ENCODE measurements around the gene TOMM70. TPM values are rescaled to one million over a fixed set of nuclear protein-coding genes. Genes with fewer than 3 reads are reported as not detected.
"Not testable (repeated sequence)": the region's sequence is repeated elsewhere in the genome, so short reads cannot be mapped to it uniquely, and the experiment has no call there.

TOMM70 gene
- total RNA-seq, 1 experiment from 2014 or later: 45.1 TPM

DNA sequence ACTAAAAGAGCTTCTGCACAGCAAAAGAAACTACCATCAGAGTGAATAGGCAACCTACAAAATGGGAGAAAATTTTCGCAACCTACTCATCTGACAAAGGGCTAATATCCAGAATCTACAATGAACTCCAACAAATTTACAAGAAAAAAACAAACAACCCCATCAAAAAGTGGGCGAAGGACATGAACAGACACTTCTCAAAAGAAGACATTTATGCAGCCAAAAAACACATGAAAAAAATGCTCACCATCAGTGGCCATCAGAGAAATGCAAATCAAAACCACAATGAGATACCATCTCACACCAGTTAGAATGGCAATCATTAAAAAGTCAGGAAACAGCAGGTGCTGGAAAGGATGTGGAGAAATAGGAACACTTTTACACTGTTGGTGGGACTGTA, 49.1 kb downstream of the TOMM70 start:
- H3K27me3 ChIP-seq (ENCODE audit: low read length); H3K9me3 ChIP-seq (ENCODE audit: low read length); H3K9me2 ChIP-seq (replicated peaks; ENCODE audit: insufficient read depth, low read length); H3K27ac ChIP-seq (ENCODE audit: low read length); H3K9ac ChIP-seq (ENCODE audit: low read length); H3K79me2 ChIP-seq (ENCODE audit: low read length); H3K4me1 ChIP-seq (ENCODE audit: low read length); DNase-seq; H3K4me2 ChIP-seq (ENCODE audit: low read depth, low read length, poor library complexity, severe bottlenecking); H3K4me3 ChIP-seq (ENCODE audit: low read length); H4K20me1 ChIP-seq (ENCODE audit: insufficient read depth, low read depth, low read length); H2AFZ ChIP-seq (ENCODE audit: low read length): not testable (repeated sequence)
- H3K36me3 ChIP-seq (ENCODE audit: insufficient read depth, low read length): peaks cover 55% of the 10 kb centered on the region

DNA sequence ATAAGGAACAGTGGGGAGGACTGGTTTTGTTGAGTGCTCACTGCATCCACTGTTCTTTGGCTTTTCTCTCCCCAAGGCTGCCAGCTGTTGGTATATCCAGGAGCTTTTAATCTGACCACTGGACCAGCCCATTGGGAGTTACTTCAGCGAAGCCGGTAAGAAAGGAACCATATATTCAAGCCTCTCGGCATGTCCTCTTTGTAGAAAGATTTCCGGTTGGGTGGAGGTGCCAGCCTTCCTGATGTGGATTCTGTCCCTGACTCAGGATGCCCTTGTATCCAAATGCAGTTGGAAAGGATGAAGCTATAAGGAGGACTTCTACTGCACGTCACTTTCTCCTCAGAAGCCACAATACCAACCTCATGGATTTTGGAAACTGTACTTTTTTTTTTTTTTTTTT, 52.2 kb downstream of the TOMM70 start:
- Histone ChIP-seq H3K27me3 (ENCODE audit: low read length) (no peaks in the 10 kb centered on the region), H4K20me1 (ENCODE audit: insufficient read depth, low read depth, low read length) (no peaks in the 10 kb centered on the region), H3K4me1 (ENCODE audit: low read length) (no peaks in the 10 kb centered on the region), H3K27ac (ENCODE audit: low read length) (no peak overlapping the region), H3K9ac (ENCODE audit: low read length) (no peak overlapping the region), H3K36me3 (ENCODE audit: insufficient read depth, low read length) (peaks cover 70% of the 10 kb centered on the region), H3K9me3 (ENCODE audit: low read length) (no peaks in the 10 kb centered on the region), H3K4me2 (ENCODE audit: low read depth, low read length, poor library complexity, severe bottlenecking) (no peak overlapping the region), H3K9me2 (replicated peaks; ENCODE audit: insufficient read depth, low read length) (no peaks in the 10 kb centered on the region), H3K4me3 (ENCODE audit: low read length) (no peak overlapping the region), H3K79me2 (ENCODE audit: low read length) (peaks cover 12% of the 10 kb centered on the region), H2AFZ (ENCODE audit: low read length) (no peak overlapping the region)
- DNase-seq: no peak

DNA sequence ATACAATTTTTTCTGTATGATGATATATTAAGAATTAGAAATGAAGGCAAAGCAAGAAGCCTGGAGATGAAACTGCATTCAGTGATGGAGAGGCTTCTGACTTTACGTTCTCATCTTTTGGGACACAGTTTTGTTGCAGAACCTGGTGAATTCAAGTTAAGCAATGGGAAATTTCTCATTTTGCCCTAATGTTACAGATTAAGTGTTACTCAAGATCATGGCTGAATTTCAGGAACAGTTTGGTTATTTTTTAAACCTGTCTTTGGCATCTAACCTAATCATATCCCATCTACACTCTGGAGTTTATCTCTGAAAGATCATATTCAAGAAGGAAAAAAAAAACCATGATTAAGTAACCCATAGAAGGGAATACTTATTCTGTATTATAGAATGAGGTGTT, 60.4 kb downstream of the TOMM70 start:
- Histone ChIP-seq H3K4me3 (ENCODE audit: low read length) (no peak overlapping the region), H2AFZ (ENCODE audit: low read length) (no peak overlapping the region), H3K27ac (ENCODE audit: low read length) (no peak overlapping the region), H3K9me2 (replicated peaks; ENCODE audit: insufficient read depth, low read length) (no peaks in the 10 kb centered on the region), H3K36me3 (ENCODE audit: insufficient read depth, low read length) (peaks cover 63% of the 10 kb centered on the region), H3K4me2 (ENCODE audit: low read depth, low read length, poor library complexity, severe bottlenecking) (no peak overlapping the region), H3K9ac (ENCODE audit: low read length) (no peak overlapping the region), H3K27me3 (ENCODE audit: low read length) (no peaks in the 10 kb centered on the region), H3K9me3 (ENCODE audit: low read length) (no peaks in the 10 kb centered on the region), H4K20me1 (ENCODE audit: insufficient read depth, low read depth, low read length) (no peaks in the 10 kb centered on the region), H3K4me1 (ENCODE audit: low read length) (peaks cover 7% of the 10 kb centered on the region), H3K79me2 (ENCODE audit: low read length) (peaks cover 52% of the 10 kb centered on the region)
- no peak for DNase-seq

DNA sequence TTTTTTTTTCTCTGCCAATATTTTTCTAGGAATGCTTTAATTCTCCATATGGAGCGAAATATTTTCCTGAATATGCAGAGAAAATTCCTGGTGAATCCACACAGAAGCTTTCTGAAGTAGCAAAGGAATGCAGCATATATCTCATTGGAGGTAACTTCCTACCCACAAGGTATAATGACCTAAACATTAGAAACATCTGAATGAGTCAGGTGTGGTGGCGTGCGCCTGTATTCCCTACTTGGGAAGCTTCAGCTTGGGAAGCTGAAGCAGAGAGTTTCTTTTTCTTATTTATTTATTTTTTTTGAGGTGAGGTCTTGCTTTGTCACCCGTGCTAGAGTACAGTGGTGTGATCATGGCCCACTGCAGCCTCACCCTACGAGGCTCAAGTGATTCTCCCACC, 61.1 kb downstream of the TOMM70 start:
- Histone ChIP-seq H3K9me3 (ENCODE audit: low read length) (no peaks in the 10 kb centered on the region), H3K9me2 (replicated peaks; ENCODE audit: insufficient read depth, low read length) (no peaks in the 10 kb centered on the region), H3K4me3 (ENCODE audit: low read length) (no peak overlapping the region), H3K4me1 (ENCODE audit: low read length) (peaks cover 11% of the 10 kb centered on the region), H3K9ac (ENCODE audit: low read length) (no peak overlapping the region), H4K20me1 (ENCODE audit: insufficient read depth, low read depth, low read length) (no peaks in the 10 kb centered on the region), H2AFZ (ENCODE audit: low read length) (no peak overlapping the region), H3K79me2 (ENCODE audit: low read length) (peaks cover 58% of the 10 kb centered on the region), H3K4me2 (ENCODE audit: low read depth, low read length, poor library complexity, severe bottlenecking) (no peak overlapping the region), H3K27me3 (ENCODE audit: low read length) (no peaks in the 10 kb centered on the region), H3K36me3 (ENCODE audit: insufficient read depth, low read length) (peaks cover 57% of the 10 kb centered on the region), H3K27ac (ENCODE audit: low read length) (no peak overlapping the region)
- DNase-seq: no peak

DNA sequence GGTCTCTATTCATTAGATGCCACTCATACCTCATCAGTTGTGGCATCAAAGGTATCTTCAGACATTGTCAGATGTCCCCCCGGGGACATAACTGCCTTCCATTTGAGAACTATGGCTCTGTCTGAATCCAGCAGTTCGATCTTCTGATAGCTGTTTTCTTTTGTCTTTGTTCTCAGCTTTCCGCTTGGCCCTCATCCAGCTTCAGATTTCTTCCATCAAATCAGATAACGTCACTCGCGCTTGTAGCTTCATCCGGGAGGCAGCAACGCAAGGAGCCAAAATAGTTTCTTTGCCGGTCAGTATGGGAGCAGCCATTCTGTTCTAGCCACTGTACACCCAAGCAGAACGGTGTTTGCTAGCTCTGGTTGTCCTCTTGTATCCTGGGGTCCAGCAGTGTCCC, 62.0 kb downstream of the TOMM70 start:
- Histone ChIP-seq H3K4me3 (ENCODE audit: low read length) (no peak overlapping the region), H3K79me2 (ENCODE audit: low read length) (peaks cover 58% of the 10 kb centered on the region), H3K27ac (ENCODE audit: low read length) (no peak overlapping the region), H3K36me3 (ENCODE audit: insufficient read depth, low read length) (peaks cover 50% of the 10 kb centered on the region), H3K4me2 (ENCODE audit: low read depth, low read length, poor library complexity, severe bottlenecking) (no peak overlapping the region), H3K9me2 (replicated peaks; ENCODE audit: insufficient read depth, low read length) (no peaks in the 10 kb centered on the region), H2AFZ (ENCODE audit: low read length) (no peak overlapping the region), H3K9ac (ENCODE audit: low read length) (no peak overlapping the region), H3K27me3 (ENCODE audit: low read length) (no peaks in the 10 kb centered on the region), H3K4me1 (ENCODE audit: low read length) (peaks cover 15% of the 10 kb centered on the region), H4K20me1 (ENCODE audit: insufficient read depth, low read depth, low read length) (no peaks in the 10 kb centered on the region), H3K9me3 (ENCODE audit: low read length) (no peaks in the 10 kb centered on the region)
- no peak for DNase-seq

DNA sequence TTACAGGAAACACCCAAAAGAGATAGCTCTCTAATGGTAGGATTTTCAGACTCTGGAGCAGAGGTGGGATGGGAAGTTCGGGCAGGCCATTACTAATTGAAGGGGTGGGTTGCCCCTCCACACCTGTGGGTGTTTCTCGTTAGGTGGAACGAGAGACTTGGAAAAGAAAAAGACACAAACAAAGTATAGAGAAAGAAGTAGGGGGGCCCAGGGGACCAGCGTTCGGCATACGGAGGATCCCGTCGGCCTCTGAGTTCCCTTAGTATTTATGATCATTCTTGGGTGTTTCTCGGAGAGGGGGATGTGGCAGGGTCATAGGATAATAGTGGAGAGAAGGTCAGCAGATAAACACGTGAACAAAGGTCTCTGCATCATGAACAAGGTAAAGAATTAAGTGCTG, 64.7 kb downstream of the TOMM70 start:
- not testable (repeated sequence) for H3K9me2 ChIP-seq (replicated peaks; ENCODE audit: insufficient read depth, low read length); H2AFZ ChIP-seq (ENCODE audit: low read length); H4K20me1 ChIP-seq (ENCODE audit: insufficient read depth, low read depth, low read length); H3K27me3 ChIP-seq (ENCODE audit: low read length); H3K27ac ChIP-seq (ENCODE audit: low read length); H3K9me3 ChIP-seq (ENCODE audit: low read length); DNase-seq
- peak overlapping the region; percentile 89 for H3K9ac ChIP-seq (ENCODE audit: low read length)
- H3K4me3 ChIP-seq (ENCODE audit: low read length): peak overlapping the region; percentile 85
- peak overlapping the region; percentile 97 for H3K4me2 ChIP-seq (ENCODE audit: low read depth, low read length, poor library complexity, severe bottlenecking)
- H3K79me2 ChIP-seq (ENCODE audit: low read length): peaks cover 43% of the 10 kb centered on the region
- H3K36me3 ChIP-seq (ENCODE audit: insufficient read depth, low read length): peaks cover 26% of the 10 kb centered on the region
- peaks cover 29% of the 10 kb centered on the region for H3K4me1 ChIP-seq (ENCODE audit: low read length)

DNA sequence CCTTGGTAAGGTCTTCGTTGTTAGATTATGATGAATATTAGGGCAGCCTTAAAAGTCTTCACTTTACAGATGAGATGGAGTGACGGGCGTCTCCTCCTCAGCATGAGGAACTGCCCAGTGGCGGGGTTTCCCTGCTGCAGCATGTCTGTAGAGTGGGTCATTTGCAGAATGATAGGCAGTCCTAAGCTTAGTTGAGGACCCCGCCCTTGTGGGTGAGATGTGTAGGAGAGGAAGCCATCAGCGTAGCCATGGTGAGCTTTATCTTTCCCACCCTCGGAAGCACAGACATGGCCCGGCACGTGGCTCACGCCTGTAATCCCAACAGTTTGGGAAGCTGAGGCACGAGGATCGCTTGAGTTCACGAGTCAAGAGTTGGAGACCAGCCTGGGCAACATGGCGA, 65.5 kb downstream of the TOMM70 start:
- peaks cover 29% of the 10 kb centered on the region for H3K4me1 ChIP-seq (ENCODE audit: low read length)
- DNase-seq: peak; percentile 79
- peak overlapping the region; percentile 97 for H3K4me2 ChIP-seq (ENCODE audit: low read depth, low read length, poor library complexity, severe bottlenecking)
- no peak overlapping the region for H2AFZ ChIP-seq (ENCODE audit: low read length)
- H3K9me2 ChIP-seq (replicated peaks; ENCODE audit: insufficient read depth, low read length): no peaks in the 10 kb centered on the region
- peaks cover 18% of the 10 kb centered on the region for H3K36me3 ChIP-seq (ENCODE audit: insufficient read depth, low read length)
- H3K27me3 ChIP-seq (ENCODE audit: low read length): no peaks in the 10 kb centered on the region
- no peaks in the 10 kb centered on the region for H4K20me1 ChIP-seq (ENCODE audit: insufficient read depth, low read depth, low read length)
- peak overlapping the region; percentile 89 for H3K9ac ChIP-seq (ENCODE audit: low read length)
- H3K27ac ChIP-seq (ENCODE audit: low read length): peak overlapping the region; percentile 59
- H3K9me3 ChIP-seq (ENCODE audit: low read length): no peaks in the 10 kb centered on the region
- H3K4me3 ChIP-seq (ENCODE audit: low read length): peak overlapping the region; percentile 85
- H3K79me2 ChIP-seq (ENCODE audit: low read length): peaks cover 40% of the 10 kb centered on the region

DNA sequence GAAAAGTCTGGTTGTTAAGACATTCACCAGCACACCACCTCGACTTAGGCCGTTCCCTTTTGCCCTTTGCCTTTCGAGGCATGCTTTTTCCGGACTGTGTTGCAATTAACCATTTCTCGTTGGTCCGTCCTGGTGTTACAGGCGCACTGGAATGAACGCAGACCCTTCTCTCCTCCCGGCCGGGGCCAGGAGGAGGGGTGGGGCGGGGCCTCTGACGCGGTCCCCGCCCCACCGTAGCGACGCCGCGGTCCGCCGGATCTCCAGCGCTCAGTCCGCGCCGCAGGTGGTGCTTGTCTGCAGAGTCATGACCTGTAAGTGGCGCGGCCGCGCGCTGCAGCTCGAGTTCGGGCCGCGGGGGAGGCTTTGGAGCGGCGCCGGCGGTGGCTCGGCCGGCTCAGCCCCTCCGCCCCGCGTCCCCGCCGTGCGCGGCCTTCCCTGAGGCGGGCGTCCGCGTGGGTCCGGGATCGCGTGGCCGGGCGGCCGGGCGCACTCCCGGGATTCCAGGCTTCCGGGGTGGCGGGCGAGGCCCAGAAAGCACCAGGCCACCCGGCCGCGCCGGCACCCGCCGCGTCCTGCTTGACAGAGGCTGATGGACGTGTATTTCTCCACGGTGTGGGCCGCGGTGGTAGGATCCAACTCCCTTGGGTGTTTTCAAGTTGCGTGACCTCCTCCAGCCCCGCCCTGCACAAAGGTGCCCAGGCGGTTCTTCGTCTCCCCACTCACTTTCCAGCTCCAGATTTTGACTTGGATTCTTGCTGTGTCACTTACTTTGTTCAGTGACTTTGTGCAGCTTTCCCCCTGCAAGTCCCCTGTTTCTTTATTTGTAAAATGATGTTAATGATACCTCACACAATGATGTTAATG, 66.2 kb downstream of the TOMM70 start, which contains the start of gene NIT2:
TSS of gene NIT2 (plus strand) at position 270 of the 864 bp plus-strand sequence. CDS start at position 305, 35 bp downstream.
- peaks cover 39% of the 10 kb centered on the region for H3K79me2 ChIP-seq (ENCODE audit: low read length)
- peak; percentile 93 for DNase-seq
- H3K9ac ChIP-seq (ENCODE audit: low read length): peak within 1 kb of the TSS; percentile 89
- peak within 1 kb of the TSS; percentile 85 for H3K4me3 ChIP-seq (ENCODE audit: low read length)
- peak within 1 kb of the TSS; percentile 59 for H3K27ac ChIP-seq (ENCODE audit: low read length)
- H3K4me1 ChIP-seq (ENCODE audit: low read length): peaks cover 29% of the 10 kb centered on the region
- H3K27me3 ChIP-seq (ENCODE audit: low read length): no peaks in the 10 kb centered on the region
- H3K9me3 ChIP-seq (ENCODE audit: low read length): no peaks in the 10 kb centered on the region
- peak within 1 kb of the TSS; percentile 61 for H2AFZ ChIP-seq (ENCODE audit: low read length)
- H3K4me2 ChIP-seq (ENCODE audit: low read depth, low read length, poor library complexity, severe bottlenecking): peak within 1 kb of the TSS; percentile 97
- no peaks in the 10 kb centered on the region for H4K20me1 ChIP-seq (ENCODE audit: insufficient read depth, low read depth, low read length)
- H3K9me2 ChIP-seq (replicated peaks; ENCODE audit: insufficient read depth, low read length): no peaks in the 10 kb centered on the region
- H3K36me3 ChIP-seq (ENCODE audit: insufficient read depth, low read length): peaks cover 12% of the 10 kb centered on the region

All from Karpas-422 (cell line).